IMR-90 (cell line): ENCODE data around the gene NEK9. TPM values are rescaled to one million over a fixed set of nuclear protein-coding genes. Genes with fewer than 3 reads are reported as not detected.

Source experiments
- ATAC-seq: fragments of 200-7000 bp; cut with Tn5 transposase; 2 replicates; pipeline ENCODE4 v1.9.1; 2020; ENCODE audit warnings: low read depth, mild to moderate bottlenecking, moderate library complexity
- BruUV-seq: library from RNA; stranded (reverse); fragments of 400-500 nt; replicated peaks from 2 replicates; lab custom pipeline; 2021; lab: Mats Ljungman, UMichigan
- CTCF ChIA-PET: fragments of 300-600 bp; formaldehyde crosslinking; extraction: SDS; loops from one replicate; lab custom pipeline; 2021; ENCODE audit warnings: antibody characterized with exemption; lab: Yijun Ruan, JAX
- POLR2A ChIA-PET: fragments of 300-600 bp; sonication (Branson Sonifier 250); formaldehyde crosslinking; loops from one replicate; lab custom pipeline; 2022; ENCODE audit warnings: antibody characterized with exemption; ENCODE audit not compliant: unreplicated experiment; lab: Charles Lee
- DNase-seq: peaks from one replicate; pipeline ENCODE4 v3.0.0; 2013
- H2AFZ ChIP-seq: replicated peaks from 2 replicates; pipeline ENCODE3; 2013; ENCODE audit warnings: low read length, mild to moderate bottlenecking; ENCODE audit not compliant: poor library complexity
- H2AK5ac ChIP-seq: 2 replicates; pipeline ENCODE4 v1.6.1; 2013; ENCODE audit warnings: low read depth, low read length, inconsistent platforms
- H2AK9ac ChIP-seq: replicated peaks from 2 replicates; pipeline ENCODE3; 2013; ENCODE audit warnings: mild to moderate bottlenecking, low read depth, low read length, moderate library complexity; ENCODE audit not compliant: poor library complexity
- H2BK120ac ChIP-seq: 2 replicates; pipeline ENCODE4 v1.6.1; 2013; ENCODE audit warnings: low read depth, low read length, inconsistent platforms
- H2BK15ac ChIP-seq: 3 replicates; pipeline ENCODE4 v1.6.1; 2013; ENCODE audit warnings: low read depth, low read length, inconsistent platforms
- H2BK20ac ChIP-seq: 2 replicates; pipeline ENCODE4 v1.6.1; 2013; ENCODE audit warnings: low read depth, mild to moderate bottlenecking, inconsistent platforms, low read length, moderate library complexity
- H2BK5ac ChIP-seq: 2 replicates; pipeline ENCODE4 v1.6.1; 2013; ENCODE audit warnings: mild to moderate bottlenecking, low read depth, low read length, inconsistent platforms; ENCODE audit not compliant: poor library complexity, severe bottlenecking
- H3K14ac ChIP-seq: replicated peaks from 2 replicates; pipeline ENCODE4 v1.6.1; 2013; ENCODE audit warnings: low read depth, low read length, inconsistent platforms
- H3K18ac ChIP-seq: 2 replicates; pipeline ENCODE4 v1.6.1; 2013; ENCODE audit warnings: low read depth, low read length, control low read depth
- H3K23ac ChIP-seq: 2 replicates; pipeline ENCODE4 v1.6.1; 2013; ENCODE audit warnings: low read depth, low read length, inconsistent platforms
- H3K27ac ChIP-seq: 2 replicates; pipeline ENCODE4 v1.5.1; 2013; ENCODE audit warnings: mild to moderate bottlenecking, control low read depth, low read length; ENCODE audit not compliant: insufficient read depth
- H3K27me3 ChIP-seq: 2 replicates; pipeline ENCODE4 v1.6.1; 2013; ENCODE audit warnings: low read length; ENCODE audit not compliant: control insufficient read depth, insufficient read depth
- H3K36me3 ChIP-seq: 2 replicates; pipeline ENCODE4 v1.6.1; 2013; ENCODE audit warnings: low read length, mixed read lengths; ENCODE audit not compliant: control insufficient read depth, insufficient read depth
- H3K4ac ChIP-seq: 2 replicates; pipeline ENCODE4 v1.6.1; 2013; ENCODE audit warnings: low read depth, low read length, inconsistent platforms
- H3K4me1 ChIP-seq: 2 replicates; pipeline ENCODE4 v1.6.1; 2013; ENCODE audit warnings: low read length, mixed read lengths; ENCODE audit not compliant: control insufficient read depth, insufficient read depth
- H3K4me2 ChIP-seq: 2 replicates; pipeline ENCODE4 v1.6.1; 2013; ENCODE audit warnings: low read depth, mild to moderate bottlenecking, control low read depth, low read length, moderate library complexity
- H3K4me3 ChIP-seq: 2 replicates; pipeline ENCODE4 v1.5.1; 2013; ENCODE audit warnings: low read depth, mild to moderate bottlenecking, control low read depth, low read length, moderate library complexity; ENCODE audit not compliant: insufficient read depth
- H3K56ac ChIP-seq: 2 replicates; pipeline ENCODE4 v1.6.1; 2013; ENCODE audit warnings: low read length, inconsistent platforms; ENCODE audit not compliant: insufficient read depth; ENCODE audit errors: extremely low read depth
- H3K79me1 ChIP-seq, 2 experiments: 2 replicates each; pipeline ENCODE4 v1.6.1; 2013; ENCODE audit warnings: low read length in 2 of 2, inconsistent platforms in 1 of 2, low read depth in 1 of 2
- H3K9ac ChIP-seq: 2 replicates; pipeline ENCODE4 v1.6.1; 2013; ENCODE audit warnings: low read depth, low read length, control low read depth
- H3K9me1 ChIP-seq: 2 replicates; pipeline ENCODE4 v1.6.1; 2013; ENCODE audit warnings: low read length, inconsistent platforms; ENCODE audit not compliant: insufficient read depth
- H3K9me3 ChIP-seq: 2 replicates; pipeline ENCODE4 v1.6.1; 2013; ENCODE audit warnings: low read length; ENCODE audit not compliant: control insufficient read depth, insufficient read depth
- H4K20me1 ChIP-seq: 2 replicates; pipeline ENCODE4 v1.6.1; 2013; ENCODE audit warnings: low read length, inconsistent platforms; ENCODE audit not compliant: insufficient read depth
- H4K5ac ChIP-seq: 2 replicates; pipeline ENCODE4 v1.6.1; 2013; ENCODE audit warnings: mild to moderate bottlenecking, low read depth, low read length, control low read depth
- H4K8ac ChIP-seq, 2 experiments: 2 replicates each; pipeline ENCODE4 v1.6.1; 2013; ENCODE audit warnings: low read depth in 2 of 2, low read length in 2 of 2, control low read depth in 1 of 2, inconsistent platforms in 1 of 2
- H4K91ac ChIP-seq: 2 replicates; pipeline ENCODE4 v1.6.1; 2013; ENCODE audit warnings: low read depth, low read length, inconsistent platforms; ENCODE audit not compliant: insufficient read depth
- BHLHE40 ChIP-seq: fragments of 150-350 bp; IDR thresholded peaks from 2 replicates; pipeline ENCODE4 v1.6.1; 2016; ENCODE audit warnings: mild to moderate bottlenecking, low read depth, low read length
- CEBPB ChIP-seq: IDR thresholded peaks from 2 replicates; pipeline ENCODE4 v1.6.1; 2012; ENCODE audit warnings: low read depth, low read length, improper control_type of control experiment
- CHD1 ChIP-seq: IDR thresholded peaks from 2 replicates; pipeline ENCODE4 v1.6.1; 2012; ENCODE audit warnings: low read depth, low read length, improper control_type of control experiment
- ELK1 ChIP-seq: fragments of 150-350 bp; IDR thresholded peaks from 2 replicates; pipeline ENCODE4 v1.6.1; 2016; ENCODE audit warnings: low read depth, mild to moderate bottlenecking, low read length, moderate library complexity, borderline replicate concordance
- FOS ChIP-seq: fragments of 150-350 bp; IDR thresholded peaks from 2 replicates; pipeline ENCODE4 v1.6.1; 2016; ENCODE audit warnings: low read depth, low read length
- MAFK ChIP-seq: IDR thresholded peaks from 2 replicates; pipeline ENCODE4 v1.6.1; 2012; ENCODE audit warnings: low read depth, low read length, improper control_type of control experiment
- MAZ ChIP-seq: IDR thresholded peaks from 2 replicates; pipeline ENCODE4 v1.6.1; 2012; ENCODE audit warnings: low read depth, mild to moderate bottlenecking, low read length, improper control_type of control experiment, moderate library complexity, borderline replicate concordance
- MXI1 ChIP-seq: IDR thresholded peaks from 2 replicates; pipeline ENCODE4 v1.6.1; 2012; ENCODE audit warnings: low read depth, mild to moderate bottlenecking, low read length, moderate library complexity, borderline replicate concordance
- POLR2A ChIP-seq: IDR thresholded peaks from 2 replicates; pipeline ENCODE4 v1.6.1; 2012; ENCODE audit warnings: mild to moderate bottlenecking, low read depth, low read length
- RCOR1 ChIP-seq: IDR thresholded peaks from 2 replicates; pipeline ENCODE4 v1.6.1; 2012; ENCODE audit warnings: mild to moderate bottlenecking, low read length, improper control_type of control experiment; ENCODE audit not compliant: insufficient replicate concordance
- RFX5 ChIP-seq: IDR thresholded peaks from 2 replicates; pipeline ENCODE4 v1.8.0; 2012; ENCODE audit warnings: low read depth, mild to moderate bottlenecking, low read length, moderate library complexity
- SMC3 ChIP-seq: fragments of 150-350 bp; IDR thresholded peaks from 2 replicates; pipeline ENCODE4 v1.6.1; 2016; ENCODE audit warnings: low read depth, mild to moderate bottlenecking, antibody characterized with exemption, low read length, moderate library complexity
- WGBS, 2 experiments: methylation state at CpG; one replicate each; pipeline versions ENCODE4 v1.1.5 to v1.1.7; 2013; ENCODE audit warnings: missing lambda C conversion rate in 2 of 2; ENCODE audit not compliant: insufficient read length in 1 of 2; ENCODE audit errors: extremely low coverage in 2 of 2; 5-methylcytosine and 5-hydroxymethylcytosine counted together
- dilution Hi-C: fragments of 300-500 bp; cut with HindIII; formaldehyde crosslinking; loops from one replicate; pipeline ENCODE4 v1.14.3; 2018; ENCODE audit warnings: low sequenced_read_pairs; ENCODE audit not compliant: unreplicated experiment
- in situ Hi-C: fragments of 300-500 bp; cut with MboI; formaldehyde crosslinking; loops from 3 replicates; pipeline ENCODE4 v1.14.3; 2019; ENCODE audit warnings: low sequenced_read_pairs, inconsistent platforms, mixed read lengths
- intact Hi-C: fragments of 100-400 bp; cut with micrococcal nuclease; formaldehyde crosslinking; loops from 2 replicates; pipeline ENCODE4 v1.10.0; 2022
- polyA plus RNA-seq, 3 experiments: library from polyadenylated mRNA; depleted of rRNA; stranded (reverse); fragments of >200 nt; gene quantifications; 2 replicates each; pipeline ENCODE4 v1.2.3, GENCODE V29; 2012; ENCODE audit warnings: low replicate concordance in 1 of 3
- total RNA-seq: library from RNA; depleted of rRNA; stranded (reverse); fragments of >200 nt; gene quantifications from 2 replicates; pipeline ENCODE4 v1.2.3, GENCODE V29; 2012
- TF ChIP-seq, protein P1 (sequence below): conservative IDR thresholded peaks from 2 replicates; pipeline ENCODE4 v1.5.1; 2012; ENCODE audit warnings: mild to moderate bottlenecking, low read depth, low read length, improper control_type of control experiment
- TF ChIP-seq, protein P2 (sequence below): fragments of 150-350 bp; IDR thresholded peaks from 2 replicates; pipeline ENCODE4 v1.6.1; 2017; ENCODE audit warnings: mild to moderate bottlenecking, antibody characterized with exemption, low read length, low read depth

NEK9 gene
- total and polyA plus RNA-seq, 2 of the 4 experiments (the other 2 are of a cell fraction), result 22.9 to 23.2 TPM

- Histone ChIP-seq H3K9me3 (no peaks in the 10 kb centered on the region), H3K79me1 (peaks cover 28 to 67% of the 10 kb centered on the region in 2 experiments), H2AFZ (no peak overlapping the region), H3K9ac (no peak overlapping the region), H2AK5ac (no peak overlapping the region), H4K8ac (no peak overlapping the region), H3K36me3 (peaks cover 4% of the 10 kb centered on the region), H3K4me2 (no peak overlapping the region), H3K4me1 (peaks cover 2% of the 10 kb centered on the region; the same call in 1 of the 2 replicates), H3K14ac (no peak overlapping the region), H3K4me3 (no peak overlapping the region), H2AK9ac (no peak overlapping the region), H3K27ac (no peak overlapping the region), H2BK15ac (no peak overlapping the region), H3K9me1 (no peaks in the 10 kb centered on the region; the same call in 1 of the 2 replicates), H4K5ac (no peak overlapping the region), H2BK5ac (no peak overlapping the region), H3K18ac (no peak overlapping the region), H4K91ac (no peak overlapping the region), H2BK120ac (no peak overlapping the region), H3K4ac (no peak overlapping the region), H3K27me3 (no peaks in the 10 kb centered on the region), H4K20me1 (peaks cover 22% of the 10 kb centered on the region), H3K23ac (no peak overlapping the region), H3K56ac (no peak overlapping the region), H2BK20ac (no peak overlapping the region)
- CTCF ChIA-PET, result interaction anchor here (0.6 kb wide), 1 partner anchor 118 kb away, joined by 3 read pairs; no protein-coding TSS in a partner anchor
- BruUV-seq, result no TSS peak
- dilution Hi-C loops (loop anchor here (25.0 kb wide), 1 partner anchor 167 kb away; no protein-coding TSS in a partner anchor), intact Hi-C loops (loop anchor here (5.0 kb wide), 2 partner anchors 132 to 417 kb away; partner anchors contain the start of gene FOS), in situ Hi-C loops (no loop called here)
- ATAC-seq (no peak), DNase-seq (no peak)
- no peak for TF ChIP-seq MXI1
- TF ChIP-seq RCOR1, result no peak
- no peak for TF ChIP-seq RFX5
- no peak for TF ChIP-seq BHLHE40
- no peak for TF ChIP-seq POLR2A
- TF ChIP-seq SMC3, result no peak
- TF ChIP-seq CEBPB, result no peak
- TF ChIP-seq, protein P1, sequence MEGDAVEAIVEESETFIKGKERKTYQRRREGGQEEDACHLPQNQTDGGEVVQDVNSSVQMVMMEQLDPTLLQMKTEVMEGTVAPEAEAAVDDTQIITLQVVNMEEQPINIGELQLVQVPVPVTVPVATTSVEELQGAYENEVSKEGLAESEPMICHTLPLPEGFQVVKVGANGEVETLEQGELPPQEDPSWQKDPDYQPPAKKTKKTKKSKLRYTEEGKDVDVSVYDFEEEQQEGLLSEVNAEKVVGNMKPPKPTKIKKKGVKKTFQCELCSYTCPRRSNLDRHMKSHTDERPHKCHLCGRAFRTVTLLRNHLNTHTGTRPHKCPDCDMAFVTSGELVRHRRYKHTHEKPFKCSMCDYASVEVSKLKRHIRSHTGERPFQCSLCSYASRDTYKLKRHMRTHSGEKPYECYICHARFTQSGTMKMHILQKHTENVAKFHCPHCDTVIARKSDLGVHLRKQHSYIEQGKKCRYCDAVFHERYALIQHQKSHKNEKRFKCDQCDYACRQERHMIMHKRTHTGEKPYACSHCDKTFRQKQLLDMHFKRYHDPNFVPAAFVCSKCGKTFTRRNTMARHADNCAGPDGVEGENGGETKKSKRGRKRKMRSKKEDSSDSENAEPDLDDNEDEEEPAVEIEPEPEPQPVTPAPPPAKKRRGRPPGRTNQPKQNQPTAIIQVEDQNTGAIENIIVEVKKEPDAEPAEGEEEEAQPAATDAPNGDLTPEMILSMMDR, result no peak
- TF ChIP-seq, protein P2, sequence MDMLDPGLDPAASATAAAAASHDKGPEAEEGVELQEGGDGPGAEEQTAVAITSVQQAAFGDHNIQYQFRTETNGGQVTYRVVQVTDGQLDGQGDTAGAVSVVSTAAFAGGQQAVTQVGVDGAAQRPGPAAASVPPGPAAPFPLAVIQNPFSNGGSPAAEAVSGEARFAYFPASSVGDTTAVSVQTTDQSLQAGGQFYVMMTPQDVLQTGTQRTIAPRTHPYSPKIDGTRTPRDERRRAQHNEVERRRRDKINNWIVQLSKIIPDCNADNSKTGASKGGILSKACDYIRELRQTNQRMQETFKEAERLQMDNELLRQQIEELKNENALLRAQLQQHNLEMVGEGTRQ, result no peak
- no peak for TF ChIP-seq MAFK
- no peak for TF ChIP-seq CHD1
- TF ChIP-seq FOS, result no peak
- TF ChIP-seq ELK1, result no peak
- no peak for TF ChIP-seq MAZ
- POLR2A ChIA-PET, result no interaction called here
- no CpG with 5 or more reads among the region's 5 CpGs for WGBS, 2 experiments
Measured at GRCh38 chr14:75144944-75145343, 18.1 kb upstream of the NEK9 start.
